Posterior vena cava (tissue), 2 donors: Measurements from ENCODE around the gene TRIM59. TPM values are rescaled to one million over a fixed set of nuclear protein-coding genes. Genes with fewer than 3 reads are reported as not detected.
A peak's percentile ranks its signal among the peaks of the same experiment; 100 is the strongest.

Source experiments
- DNase-seq: peaks from one replicate; pipeline ENCODE4 v3.0.0-alpha.2; 2020; ENCODE audit warnings: low spot score
- intact Hi-C, 2 donors: fragments of 100-400 bp; cut with DNase I; formaldehyde crosslinking; loops; one replicate each; pipeline versions ENCODE4 v1.14.1 to v1.14.2; 2022 to 2023
- long read RNA-seq, 2 donors: library from polyadenylated mRNA; unstranded; transcript quantifications; one replicate each; pipeline ENCODE4 v2.0.0, GENCODE V29; 2020 to 2021
- total RNA-seq, 2 donors: library from RNA; stranded (reverse); fragmentation: NEBNext Ultra II Directional; extraction: Animal tissue kit (Norgen Biotek cat#: 25700); gene quantifications; one replicate each; pipeline ENCODE4 v1.2.1, GENCODE V29; 2021
- donor health status: DM: yes; HTN: yes; CAD: no.
- donor health status: DM: yes; HTN: yes; CAD: no.

TRIM59 gene, protein sequence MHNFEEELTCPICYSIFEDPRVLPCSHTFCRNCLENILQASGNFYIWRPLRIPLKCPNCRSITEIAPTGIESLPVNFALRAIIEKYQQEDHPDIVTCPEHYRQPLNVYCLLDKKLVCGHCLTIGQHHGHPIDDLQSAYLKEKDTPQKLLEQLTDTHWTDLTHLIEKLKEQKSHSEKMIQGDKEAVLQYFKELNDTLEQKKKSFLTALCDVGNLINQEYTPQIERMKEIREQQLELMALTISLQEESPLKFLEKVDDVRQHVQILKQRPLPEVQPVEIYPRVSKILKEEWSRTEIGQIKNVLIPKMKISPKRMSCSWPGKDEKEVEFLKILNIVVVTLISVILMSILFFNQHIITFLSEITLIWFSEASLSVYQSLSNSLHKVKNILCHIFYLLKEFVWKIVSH
- total RNA-seq = 1 to 10 TPM in 1 of 2 donors, under 1 TPM in 1; 0.97 to 2.4 TPM
- long read RNA-seq, donor 1 = 0 reads
- long read RNA-seq, donor 2 = 0 reads

DNA sequence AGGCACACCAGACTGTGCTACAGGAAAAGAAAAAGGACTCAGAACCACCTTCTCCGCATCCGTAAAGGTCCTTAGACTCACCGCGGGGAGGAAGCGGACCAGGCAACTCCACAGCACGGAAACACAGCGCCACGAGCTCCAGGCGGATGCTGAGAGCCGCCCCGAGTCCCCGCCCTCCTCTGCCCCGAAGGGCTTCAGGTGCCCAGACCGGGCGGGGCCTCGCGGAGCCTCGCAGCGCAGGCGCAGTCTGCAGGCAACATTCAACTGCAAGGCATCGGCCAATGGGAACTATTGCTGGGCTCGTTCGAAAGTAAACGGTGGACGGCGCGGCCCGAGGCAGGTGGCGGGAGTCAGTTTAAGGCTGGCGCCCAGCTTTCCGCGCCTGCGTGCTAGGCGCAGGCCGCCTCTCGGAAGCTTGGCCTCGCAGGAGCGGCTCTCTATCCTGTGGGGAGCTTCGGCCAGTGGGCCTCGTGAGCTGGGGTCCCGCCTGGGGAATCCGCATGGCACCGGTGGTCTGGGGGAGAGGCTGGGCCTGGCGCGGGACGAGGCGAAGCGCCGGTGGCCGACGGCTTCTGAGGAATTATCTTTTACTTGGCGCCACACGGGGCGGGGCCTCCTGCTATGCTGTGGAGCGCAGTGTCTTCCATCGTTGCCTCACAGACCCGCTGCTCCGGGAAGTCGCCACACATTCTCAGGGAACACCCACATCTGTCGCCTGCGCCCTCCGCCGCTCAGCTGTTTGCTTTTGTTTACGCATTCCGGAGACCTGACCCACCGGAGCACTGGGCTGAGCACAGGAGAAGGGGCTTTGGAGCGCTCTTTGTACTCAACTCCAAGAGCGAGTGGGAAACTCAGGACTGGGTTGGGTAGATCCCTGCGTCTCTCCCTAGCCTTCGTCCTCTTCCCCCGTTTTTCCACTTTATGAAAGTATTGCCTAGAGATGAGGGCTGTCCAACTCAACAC lies at the start of gene TRIM59:
Gene TRIM59, minus strand, starts transcription at position 151 of the 963 bp plus-strand sequence. CDS start 10,603 bp downstream, outside the sequence.
- peak; percentile 96 for DNase-seq
- intact Hi-C loops = no loop called here

DNA sequence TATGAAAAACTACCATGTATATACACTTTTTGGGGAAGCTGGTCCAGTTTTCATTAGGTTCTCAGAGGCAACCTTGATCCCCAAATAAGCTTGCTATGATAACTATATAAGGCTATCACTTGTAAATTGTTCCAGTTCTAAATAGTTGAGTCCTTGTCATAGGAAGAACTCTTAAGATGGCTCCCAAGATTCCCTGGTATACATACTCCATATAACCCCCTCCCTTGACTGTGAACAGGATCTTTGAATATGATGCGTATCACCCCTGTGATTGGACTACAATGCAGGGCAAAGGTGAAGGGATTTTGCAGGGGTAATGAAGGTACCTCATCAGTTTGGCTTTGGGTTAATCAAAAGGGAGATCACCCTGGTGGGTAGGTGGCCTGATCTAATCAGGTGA lies 48.6 kb upstream of the TRIM59 start:
- DNase-seq = no peak
- intact Hi-C loops = no loop called here

DNA sequence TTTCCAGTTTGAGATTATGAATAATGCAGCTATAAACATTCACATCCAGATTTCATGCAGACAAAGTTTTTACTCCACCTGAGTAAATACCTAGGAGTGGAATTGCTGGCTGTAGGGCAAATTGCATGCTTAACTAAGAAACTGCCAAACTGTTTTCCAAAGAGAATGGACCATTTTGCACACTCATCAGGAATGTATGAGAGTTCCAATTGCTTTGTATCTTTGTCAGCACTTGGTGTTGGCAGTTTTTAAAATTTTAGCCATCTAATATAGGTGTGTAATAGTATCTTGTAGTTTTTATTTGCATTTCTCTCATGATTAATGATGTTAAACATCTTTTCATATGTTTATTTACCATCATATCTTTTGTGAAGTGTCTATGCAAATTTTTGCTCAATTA lies 40.6 kb upstream of the TRIM59 start:
- DNase-seq = no peak
- intact Hi-C loops = no loop called here

DNA sequence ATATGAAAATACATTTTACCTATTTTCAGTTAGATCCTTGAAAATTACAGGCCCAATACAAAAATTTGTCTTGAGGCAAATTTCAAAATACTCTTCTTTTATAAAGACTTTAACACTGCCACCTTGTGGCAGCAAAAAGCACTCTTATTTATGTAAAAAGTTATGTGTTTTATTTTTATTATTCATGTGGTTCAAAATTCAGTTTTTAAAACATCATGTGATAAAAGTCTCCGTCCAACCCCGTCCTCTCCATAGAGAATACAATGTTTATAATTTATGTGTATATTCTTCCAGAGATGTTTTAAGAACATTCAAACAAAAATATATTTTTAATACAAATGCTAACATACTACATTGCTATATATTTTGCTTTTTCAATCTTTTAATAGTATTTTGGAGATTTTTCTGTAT lies 36.9 kb upstream of the TRIM59 start:
- DNase-seq = no peak
- intact Hi-C loops = no loop called here

DNA sequence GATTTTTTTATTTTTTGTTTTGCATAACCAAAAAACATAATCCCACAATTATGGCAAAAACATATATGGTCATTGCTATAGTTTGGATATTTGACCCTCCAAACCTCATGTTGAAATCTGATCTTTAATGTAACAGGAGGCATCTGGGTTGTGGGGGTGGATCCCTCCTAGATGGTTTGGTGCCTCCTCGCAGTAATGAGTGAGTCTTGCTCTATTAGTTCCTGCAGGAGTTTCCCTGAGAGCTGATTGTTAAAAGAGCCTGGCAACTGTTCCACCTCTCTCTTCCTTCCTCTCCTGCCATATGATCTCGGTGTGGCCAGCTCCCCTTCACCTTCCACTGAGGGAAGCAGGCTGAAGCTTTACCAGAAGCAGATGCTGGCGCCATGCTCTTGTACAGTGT lies 33.2 kb upstream of the TRIM59 start:
- intact Hi-C loops = no loop called here
- no peak for DNase-seq

DNA sequence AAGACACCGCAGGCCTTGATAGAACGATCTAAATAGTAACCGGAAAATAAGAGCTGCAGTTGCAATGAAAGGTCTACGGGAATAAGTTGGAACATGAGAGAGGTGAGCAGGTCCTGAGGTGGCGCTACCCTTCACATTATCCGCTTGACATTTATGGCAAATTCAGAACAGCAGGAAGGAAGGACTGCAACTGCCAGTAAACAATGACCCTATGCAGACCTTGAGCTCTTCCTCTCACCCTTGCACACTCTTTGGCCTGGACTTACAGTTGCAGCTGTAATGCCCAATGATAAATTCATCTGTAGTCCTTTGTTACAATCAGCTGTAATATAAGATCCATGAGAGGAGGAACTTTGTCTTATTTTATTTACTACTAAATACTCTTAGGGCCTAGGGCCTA lies 32.3 kb upstream of the TRIM59 start:
- intact Hi-C loops = no loop called here
- no peak for DNase-seq

DNA sequence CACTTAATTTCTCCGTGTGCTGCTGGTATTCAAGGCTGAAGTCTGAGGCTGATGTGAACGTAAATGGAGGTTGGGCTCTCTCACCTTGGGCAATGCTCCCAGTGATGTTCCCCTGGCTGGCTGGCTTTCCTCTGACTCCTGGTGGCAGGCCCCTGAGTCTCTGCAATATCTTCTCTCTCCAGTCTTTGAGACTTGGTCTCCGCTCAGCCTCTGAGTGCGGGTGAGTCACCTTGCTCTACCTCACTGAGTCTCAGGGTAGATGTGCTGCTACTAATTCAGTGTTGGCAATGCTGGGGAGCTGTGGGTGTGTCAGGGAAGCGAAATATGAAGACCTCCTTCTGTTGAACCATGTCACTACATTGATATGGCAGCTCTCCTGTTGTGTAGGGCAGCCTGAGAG lies 31.3 kb upstream of the TRIM59 start:
- intact Hi-C loops = no loop called here
- DNase-seq = no peak

DNA sequence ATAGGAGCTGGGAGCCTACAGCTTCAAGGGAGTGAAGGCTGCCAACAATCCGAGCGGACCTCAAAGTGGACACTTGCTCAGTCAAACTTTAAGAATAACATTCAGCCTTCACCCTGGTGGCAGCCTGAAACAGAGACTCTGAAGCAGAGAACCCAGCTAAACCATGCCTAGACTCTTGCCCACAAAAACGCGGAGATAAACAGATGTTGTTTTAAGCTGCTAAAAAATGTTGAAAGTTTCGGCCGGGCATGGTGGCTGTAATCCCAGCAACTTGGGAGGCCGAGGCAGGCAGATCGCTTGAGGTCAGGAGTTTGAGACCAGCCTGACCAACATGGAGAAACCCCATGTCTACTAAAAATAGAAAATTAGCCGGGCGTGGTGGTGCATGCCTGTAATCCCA lies 29.8 kb upstream of the TRIM59 start:
- intact Hi-C loops = no loop called here
- DNase-seq = no peak

DNA sequence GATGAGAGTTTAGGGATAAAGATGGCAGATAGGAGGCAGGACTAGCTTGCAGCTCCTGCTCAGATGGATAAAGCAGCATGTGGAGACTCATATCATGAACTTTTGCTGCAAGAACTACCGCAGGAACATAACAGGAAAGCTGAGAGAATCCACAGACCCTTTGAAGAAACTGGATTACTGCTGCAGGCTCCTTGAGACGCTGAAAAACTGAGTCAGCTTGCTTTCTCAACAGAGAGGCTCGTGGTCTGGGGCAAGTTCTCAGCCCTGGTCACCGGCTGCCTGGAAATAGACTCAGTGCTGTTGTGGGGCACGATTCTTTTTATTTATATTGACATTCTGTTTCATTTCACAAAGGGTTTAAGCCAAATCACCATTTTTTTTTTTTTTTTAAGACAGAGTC lies 28.8 kb upstream of the TRIM59 start:
- DNase-seq = no peak
- intact Hi-C loops = no loop called here

DNA sequence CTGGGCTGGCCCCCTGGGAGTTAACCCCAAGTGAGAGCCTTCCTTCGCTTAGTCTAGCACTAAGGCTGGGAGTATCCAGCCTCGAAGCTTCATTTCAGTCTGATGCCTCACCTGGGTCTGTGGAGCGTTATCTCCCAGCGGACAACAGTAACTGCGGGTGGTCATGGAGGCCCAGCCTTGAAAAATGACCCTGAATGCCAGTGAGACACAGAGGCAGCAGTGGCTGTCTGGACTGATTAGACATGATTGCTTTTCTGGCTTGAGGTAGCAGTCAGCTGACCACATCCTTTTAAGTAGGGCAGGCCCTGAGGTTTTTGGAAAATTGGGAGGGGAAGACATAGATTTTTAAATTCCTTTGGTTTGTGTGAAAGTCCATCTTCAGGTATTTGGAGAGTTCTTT lies 28.2 kb upstream of the TRIM59 start:
- DNase-seq = no peak
- intact Hi-C loops = no loop called here

DNA sequence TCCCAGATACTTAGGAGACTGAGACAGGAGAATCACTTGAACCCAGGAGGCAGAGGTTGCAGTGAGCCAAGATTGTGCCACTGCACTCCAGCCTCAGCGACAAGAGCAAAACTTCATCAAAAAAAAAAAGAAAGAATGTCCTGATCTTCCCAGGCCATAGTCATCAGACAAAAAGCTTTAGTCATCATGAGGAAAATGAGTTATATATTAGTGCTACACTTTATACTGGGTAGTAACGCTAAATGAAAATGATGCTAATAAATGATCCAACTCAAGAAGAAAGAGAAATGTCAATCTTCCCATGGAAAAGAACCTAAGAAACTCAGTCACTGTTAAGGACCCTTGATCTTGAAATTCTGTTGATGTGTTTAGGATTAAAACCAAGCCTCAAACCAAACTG lies 26.3 kb upstream of the TRIM59 start:
- intact Hi-C loops = no loop called here
- no peak for DNase-seq

DNA sequence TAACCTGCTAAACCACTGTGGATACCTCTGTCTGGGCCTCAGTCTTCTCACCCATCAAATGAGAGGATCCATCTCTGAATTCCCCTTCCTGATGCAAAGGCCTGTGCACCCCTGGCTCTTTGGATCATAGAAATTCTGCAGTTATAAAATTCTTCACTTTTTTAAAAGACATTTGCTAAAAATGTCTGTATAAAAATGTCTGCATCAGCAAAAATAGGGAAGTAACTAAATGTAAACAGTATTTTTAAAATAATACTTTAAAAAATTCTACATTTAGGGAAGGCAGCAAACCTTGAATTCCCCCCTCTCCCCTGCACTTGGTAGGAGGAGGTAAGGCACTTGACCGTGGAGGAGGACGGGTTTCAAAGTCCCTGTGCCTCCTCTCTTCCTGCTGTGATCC lies 25.6 kb upstream of the TRIM59 start:
- intact Hi-C loops = no loop called here
- DNase-seq = no peak

DNA sequence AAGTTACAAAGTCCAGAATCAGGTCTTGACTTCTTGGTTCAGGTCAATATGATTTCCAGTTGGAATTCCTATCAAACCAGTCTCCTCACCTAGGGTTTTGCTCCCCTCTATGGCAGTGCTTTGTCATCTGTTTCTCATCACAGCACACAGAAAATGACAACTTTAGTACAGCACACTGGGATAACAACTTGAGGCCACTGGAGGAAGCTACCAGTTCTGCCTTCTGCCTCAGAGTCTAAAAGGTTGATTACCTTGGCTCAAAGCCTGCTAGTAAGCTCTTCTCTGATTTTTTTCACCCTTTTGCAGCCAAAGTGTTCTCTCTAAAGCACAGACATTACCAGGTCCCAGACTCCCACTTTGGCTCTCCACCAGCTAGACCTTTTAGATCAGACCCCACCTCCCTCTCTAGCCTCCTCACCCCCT lies 24.8 kb upstream of the TRIM59 start:
- no peak for DNase-seq
- intact Hi-C loops = no loop called here

DNA sequence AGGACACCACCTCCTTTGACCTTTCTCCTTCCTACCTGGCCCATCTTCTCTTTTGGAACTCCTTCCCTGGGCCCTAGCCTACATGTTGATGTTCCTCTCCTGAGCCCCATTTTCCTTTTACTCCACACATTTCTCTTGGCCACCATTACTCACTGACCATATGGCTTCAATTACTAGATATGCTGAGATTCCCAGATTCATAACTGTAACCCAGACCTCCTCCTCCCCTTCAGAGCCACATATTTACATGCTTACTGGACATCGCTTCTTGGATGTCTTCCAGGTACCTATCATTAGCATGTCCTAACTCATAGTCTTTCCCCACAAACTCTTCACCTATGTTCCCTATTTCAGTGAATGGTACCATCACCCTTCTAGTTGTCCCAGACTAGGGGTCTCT lies 24.4 kb upstream of the TRIM59 start:
- no peak for DNase-seq
- intact Hi-C loops = no loop called here

DNA sequence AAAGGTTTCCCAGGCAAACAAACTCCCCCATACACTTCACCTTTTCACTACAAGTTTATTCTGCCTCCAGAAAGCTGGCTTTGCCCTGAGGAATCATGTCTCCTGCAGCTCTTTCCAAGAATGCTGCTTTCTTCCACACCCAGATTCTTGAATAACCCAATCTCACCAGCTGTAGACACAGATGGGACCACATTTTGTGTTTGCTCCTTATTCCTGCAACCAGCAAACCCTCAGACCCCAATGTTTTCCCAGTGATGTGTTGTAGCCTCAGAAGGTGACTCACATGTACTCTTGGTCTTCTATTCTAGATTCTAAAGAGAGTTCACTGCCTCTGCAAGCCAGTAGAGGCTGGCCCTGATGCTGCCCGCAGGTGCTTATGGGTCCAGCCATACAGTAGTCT lies 23.6 kb upstream of the TRIM59 start:
- no peak for DNase-seq

DNA sequence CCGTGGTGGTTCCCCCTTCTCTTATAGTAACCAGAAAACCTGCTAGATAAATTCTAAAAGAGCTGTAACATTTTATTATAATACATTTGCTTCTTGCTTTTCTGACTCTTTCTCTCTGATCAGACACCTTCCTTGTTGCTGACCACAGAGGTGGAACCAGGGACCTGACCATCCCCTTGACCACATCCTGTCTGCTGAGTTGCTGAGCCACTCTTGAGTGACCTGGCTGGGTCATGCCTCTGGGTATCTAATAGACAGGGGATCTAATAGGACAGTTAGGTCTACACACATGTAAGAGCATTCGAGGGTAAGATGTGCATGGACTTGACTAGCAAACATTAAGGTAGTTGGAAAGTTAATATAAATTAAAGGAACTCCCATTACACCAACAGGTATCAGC lies 22.8 kb upstream of the TRIM59 start:
- intact Hi-C loops = no loop called here
- no peak for DNase-seq

More for the DNA sequence above, 23.6 kb upstream of the TRIM59 start:
- intact Hi-C loops = no loop called here

DNA sequence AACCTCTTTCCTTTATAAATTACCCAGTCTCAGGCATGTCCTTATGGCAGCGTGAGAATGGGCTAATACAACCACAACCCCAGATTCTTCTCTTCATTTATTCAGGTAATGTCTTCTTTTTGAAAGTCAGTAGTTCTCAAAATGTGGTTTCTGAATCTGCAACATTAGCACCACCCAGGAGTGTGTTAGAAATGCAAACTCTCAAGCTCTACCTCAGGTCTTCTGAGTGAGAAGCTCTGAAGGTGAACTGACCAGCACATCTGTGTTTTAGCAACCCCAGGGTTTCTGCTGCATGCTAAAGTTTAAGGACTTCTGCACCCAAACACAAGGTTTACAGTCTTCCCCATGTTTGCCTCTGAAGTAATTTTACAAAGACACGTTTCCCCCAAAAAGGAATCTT lies 22.3 kb upstream of the TRIM59 start:
- DNase-seq = no peak
- intact Hi-C loops = no loop called here

DNA sequence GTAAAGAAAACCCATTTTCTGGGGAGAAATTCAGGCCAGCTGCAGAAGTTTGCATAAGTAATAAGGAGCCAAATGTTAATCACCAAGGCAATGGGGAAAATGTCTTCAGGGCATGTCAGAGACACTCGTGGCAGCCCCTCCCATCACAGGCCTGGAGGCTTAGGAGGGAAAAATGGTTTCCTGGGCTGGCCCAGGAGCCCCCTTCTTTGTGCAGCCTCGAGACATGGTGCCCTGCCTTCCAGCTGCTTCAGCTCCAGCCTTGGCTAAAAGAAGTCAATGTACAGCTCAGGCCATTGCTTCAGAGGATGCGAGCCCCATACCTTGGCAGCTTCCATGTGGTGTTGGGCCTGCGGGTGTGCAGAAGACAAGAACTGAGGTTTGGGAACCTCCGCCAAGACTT lies 20.6 kb upstream of the TRIM59 start:
- DNase-seq = no peak
- intact Hi-C loops = no loop called here

DNA sequence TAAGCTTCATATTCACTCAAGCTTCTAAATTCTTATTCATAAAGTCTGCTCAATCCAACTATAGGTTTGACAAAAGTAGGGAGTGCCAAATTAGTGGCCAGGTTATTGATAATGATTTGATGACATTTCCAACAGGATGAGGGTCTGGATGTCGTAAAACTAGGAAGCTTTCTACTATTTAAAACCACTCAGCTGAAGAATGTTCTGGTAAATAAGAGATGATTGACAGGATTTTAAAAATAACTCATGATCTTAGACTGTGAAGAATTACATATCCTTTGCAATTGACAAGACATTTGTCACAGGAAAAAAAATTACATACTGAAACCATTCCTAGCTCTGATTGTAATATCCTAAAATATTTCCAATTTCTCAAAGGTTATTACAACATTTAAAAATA lies 15.4 kb upstream of the TRIM59 start:
- no peak for DNase-seq
- intact Hi-C loops = no loop called here

DNA sequence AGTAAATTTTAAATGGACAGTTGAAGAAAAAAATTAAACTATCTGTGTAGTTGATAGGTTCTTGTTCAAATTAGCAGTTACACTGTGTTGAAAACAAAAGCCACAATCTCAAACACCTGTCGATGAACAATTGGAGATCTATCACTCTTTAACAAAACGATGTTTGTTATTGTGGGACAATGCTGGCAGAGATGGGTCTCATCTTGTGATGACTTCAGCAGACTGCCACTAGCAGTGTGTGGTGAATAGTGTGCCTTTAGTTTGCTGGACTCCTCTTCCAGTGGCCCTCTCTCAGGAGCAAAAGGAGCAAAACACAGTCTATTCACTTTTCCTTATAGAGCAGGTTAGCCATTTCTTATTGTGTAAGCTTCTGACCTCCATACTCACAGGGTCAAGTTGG lies 14.7 kb upstream of the TRIM59 start:
- DNase-seq = no peak
- intact Hi-C loops = no loop called here
